GM21619 (cell line): Measurements from ENCODE around the gene PMVK.

Experiments used
- ATAC-seq: cut with Tn5 transposase; IDR thresholded peaks from one replicate; pipeline ENCODE4 v1.9.1; 2021; ENCODE audit not compliant: unreplicated experiment

Gene PMVK

DNA sequence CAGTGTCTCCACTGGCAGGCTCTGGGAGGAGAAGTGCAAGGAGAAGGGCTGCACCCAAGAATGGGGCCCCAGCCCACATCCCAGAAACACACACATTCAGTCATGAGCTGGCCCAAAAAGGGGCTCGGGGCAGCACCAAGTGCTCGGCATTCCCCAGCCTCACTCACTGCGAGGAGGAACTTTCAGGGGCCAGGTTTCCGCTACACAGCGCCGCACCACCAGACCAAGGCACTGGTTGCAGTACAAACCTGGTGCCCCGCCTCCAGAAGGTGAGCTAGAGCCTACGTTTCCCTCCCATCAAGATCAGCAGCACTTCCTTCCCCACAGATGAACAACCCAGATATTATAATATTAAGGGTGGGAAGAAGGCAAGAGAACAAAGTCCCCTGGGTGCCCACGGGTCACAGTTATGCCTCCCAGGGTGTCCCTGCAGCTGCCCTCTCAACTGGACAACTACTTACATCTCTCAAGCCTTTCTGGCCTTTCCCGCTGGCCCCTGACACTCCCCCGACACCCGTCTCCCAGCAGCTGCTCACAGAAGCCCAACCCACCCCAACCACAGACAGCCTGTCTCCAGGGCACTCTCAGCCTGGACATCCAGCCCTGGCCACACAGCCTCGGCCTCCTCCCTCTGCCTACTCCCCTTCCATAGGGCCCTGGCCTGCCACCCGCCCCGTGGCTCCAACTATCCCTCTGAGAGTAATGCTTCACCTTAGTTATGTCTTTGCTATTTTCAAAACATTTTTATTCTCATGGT lies 15.6 kb upstream of the PMVK start:
- ATAC-seq, result no peak

DNA sequence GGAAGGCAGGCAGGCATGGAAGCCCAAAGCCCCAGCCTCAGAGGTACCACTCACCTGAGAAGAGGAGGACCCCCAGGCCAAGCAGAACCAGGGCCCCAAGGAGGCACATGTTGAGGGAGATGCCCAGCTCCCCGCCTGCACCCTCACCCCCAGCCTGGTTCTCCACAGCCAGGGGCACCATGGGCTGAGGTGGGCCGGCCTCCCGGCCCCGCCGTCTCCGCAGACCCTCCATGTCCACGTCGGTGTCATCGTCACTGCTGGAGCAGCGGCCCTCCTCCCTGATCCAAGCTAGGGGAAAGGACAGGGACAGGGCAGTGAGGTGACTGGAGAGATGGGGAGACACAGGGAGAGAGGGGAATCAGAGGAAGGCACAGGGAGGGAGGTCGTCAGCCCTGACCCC lies 11.6 kb upstream of the PMVK start:
- no peak for ATAC-seq

DNA sequence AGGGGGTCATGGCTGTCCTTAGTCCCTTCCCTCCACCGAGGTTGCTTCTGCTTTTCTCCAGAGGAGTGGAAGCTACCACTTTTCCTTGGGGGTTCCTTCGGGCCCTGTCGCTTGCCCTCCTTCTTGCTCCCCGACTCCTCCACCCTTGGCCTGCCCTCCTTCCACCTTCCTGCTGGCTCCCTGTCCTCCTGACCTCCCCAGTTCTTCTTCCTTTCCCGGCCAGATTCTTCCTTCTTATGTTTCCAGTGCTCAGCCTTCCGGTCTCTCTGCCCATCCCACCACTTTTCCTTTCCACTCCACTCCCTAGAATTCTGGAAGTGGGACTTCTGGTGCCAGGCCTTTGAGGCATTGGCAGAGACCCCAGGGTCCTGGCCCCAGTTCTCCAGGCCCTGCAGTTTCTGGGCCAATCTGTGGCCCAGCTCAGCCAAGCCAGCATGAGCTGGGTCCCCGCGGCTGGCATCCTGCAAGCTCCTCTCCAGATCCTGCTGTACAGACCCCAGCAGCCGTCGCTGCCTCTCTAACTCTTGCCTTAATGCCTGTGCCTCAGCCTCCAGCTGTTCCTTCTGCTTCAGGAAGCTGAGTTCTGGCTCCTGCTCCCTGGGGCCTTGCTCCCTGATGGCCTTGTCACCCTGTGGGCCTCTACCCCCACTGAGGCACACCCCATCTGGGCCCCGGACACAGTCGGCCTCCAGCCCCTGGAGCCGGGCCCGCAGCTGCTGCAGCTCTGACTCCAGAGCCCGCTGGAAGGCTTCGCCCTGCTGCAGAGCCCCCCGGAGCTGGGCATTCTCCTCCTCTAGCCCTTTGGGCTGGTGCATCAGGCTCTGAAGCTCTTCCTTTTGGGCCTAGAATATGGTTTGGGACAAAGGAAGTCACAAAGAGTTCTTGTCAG lies 9.7 kb upstream of the PMVK start:
- no peak for ATAC-seq

DNA sequence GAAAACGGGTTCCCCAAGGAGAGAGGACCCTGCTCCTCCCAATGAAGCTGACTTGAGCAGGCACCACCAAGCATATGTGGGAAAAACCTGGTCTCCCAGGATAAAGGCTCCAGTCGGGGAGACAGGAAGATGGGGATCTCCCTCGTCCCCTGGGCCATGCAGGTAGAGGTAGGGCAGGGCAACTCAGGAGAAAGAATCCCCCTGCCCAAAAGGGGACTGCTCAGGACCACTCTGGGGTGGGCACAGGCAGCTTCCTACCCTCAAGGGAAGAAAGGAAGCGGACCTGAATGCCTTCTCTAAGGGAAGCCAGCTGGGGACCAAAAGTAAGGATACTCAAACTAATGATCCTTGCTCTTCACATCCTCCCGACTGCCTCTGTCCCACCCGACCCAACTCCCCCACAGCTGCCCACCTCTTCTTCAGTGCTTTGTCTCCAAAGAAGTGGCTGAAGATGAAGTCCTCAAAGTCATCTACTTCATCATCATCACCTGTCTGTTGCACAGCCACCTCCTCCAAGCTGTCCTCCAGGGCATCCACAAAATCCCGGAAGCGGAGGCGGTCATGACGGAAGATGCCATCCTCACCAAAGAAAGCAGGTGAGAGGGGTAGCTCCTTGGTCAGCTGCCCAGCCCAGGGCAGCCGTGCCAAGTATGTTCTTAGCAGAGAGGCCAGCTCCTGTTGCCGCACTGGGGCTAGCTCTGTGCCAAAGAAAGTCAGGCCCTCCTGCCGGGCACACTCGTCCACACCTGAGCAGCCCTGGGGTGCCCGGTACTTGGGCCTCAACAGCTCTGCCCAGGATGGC lies 8.8 kb upstream of the PMVK start:
- no peak for ATAC-seq

DNA sequence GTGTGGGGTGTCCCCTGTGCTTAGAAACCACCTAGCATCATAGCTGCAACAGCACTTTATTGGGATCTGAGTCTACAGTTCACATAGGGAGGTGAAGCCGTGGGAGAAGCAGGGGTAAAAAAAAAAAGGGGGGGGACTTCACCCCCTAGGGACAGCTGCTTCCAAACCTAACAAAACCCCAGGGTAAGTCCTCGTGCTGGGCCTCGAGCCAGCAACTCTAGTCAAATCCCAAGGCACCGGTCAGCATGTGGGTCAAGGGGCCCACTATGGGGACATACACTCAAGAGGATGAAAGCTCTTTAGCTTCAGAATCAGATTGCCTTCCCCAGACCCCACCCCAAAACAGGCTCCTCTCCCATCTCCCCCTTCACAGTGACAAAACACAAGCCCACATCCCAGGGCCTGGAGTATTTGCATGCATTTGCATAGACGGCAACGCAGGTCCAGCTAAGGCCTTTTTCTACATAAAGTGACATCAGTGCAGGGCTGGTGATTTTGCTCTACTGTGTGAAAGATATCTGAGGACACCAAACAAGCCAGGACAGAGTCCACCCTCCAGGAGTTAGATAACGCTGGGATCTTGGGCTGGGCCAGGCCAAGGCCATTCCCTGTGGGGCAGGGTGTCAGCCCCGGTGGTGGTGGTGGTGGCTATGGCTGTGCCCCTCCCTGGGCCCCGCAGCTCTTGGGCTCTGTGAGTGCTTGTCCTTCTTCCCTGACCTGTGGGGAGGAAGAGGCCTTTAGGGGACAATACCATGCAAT lies 8.1 kb upstream of the PMVK start:
- no peak for ATAC-seq

DNA sequence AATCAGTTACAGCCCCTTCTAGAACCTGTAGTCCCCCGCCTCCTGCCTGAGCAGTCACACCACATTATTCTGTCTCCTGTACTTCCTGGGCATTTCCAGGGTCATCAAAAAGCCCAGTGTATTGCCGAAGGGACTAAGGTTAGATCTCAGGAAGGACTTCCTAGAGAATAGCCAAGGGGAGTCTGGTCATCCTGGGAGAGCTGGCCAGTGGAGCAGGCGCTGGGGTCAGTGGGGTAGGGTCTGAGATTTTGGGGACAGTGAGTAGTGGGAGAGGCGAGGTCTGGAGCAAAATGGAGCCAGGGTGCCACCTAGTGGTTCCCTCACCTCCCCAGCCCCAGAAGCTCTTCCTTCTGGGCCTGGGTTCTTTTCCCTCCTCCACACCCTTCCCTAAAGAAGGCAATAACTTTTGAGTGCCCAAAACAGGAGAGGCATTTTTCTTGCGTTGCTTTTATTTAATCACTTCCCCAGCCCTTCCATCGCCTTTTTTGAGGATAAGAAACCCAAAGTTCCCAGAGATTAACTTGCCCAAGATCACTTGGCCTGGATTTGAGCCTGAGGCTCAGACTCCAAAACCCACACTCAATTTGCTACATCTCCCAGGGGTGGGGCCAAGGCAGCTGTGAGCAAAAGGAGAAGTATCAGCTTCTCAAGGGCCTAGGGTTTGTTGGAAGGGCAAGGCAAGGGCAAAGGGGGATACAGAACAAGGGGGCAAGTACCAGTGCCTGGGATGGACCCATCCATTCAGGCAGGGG lies 7.3 kb upstream of the PMVK start:
- no peak for ATAC-seq

DNA sequence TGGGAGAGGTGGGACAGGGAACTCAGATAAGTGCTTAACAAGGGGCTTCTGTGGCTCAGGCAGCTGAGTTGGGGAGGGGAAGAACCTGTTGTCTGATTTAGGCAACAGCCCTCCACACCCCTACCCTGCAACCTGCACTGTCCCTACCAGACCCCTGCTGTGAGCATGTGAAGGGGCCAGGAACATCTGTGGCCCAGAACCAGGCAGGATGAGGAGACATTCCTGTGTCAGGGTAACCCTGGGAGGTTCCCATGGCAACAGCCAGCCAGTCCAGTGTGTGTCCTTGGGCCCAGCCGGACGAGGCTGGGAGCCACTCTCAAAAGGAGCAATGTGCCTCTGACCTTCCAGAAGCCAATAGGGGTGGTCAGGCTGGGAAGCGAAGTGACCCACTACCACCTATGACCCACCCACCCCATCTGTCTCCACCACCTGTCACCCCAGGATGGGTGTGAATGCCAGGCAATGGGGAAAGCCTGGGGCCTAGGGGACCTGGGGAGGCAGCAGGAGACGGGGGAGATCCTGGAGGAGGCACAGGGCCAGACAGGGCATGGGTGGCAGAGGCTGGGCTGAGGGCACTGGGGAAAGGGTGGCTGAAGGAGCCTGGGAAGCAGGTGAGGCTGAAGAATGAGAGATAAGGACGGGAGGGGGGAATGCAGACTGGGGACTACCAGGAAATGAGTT lies 5.0 kb upstream of the PMVK start:
- no peak for ATAC-seq

DNA sequence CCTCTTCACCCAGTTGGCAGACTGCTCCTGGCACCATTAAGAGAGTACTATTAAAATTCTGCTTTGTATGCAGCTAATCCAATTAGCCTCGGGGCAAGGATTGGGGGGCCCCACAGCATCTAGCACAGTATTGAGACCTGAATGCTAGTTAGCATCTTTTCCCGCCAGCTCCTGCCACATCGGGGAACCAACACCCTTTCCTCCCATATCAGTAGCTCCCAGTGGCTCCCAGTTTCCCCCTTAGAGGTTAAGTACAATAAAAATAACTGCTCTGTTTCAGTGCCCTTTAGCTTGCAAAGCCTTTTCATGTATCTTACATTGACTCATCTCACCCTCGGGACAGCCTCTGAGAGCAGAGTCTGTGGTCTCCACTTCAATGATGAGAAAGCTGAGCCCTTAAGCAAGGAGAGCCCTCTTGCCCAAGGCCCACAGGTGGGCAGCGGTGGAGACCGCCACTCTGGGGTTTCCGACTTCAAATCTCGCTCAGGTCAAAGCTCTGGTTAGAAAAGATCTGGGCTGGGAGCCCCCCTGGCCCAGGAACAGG lies 4.2 kb upstream of the PMVK start:
- ATAC-seq, result no peak

DNA sequence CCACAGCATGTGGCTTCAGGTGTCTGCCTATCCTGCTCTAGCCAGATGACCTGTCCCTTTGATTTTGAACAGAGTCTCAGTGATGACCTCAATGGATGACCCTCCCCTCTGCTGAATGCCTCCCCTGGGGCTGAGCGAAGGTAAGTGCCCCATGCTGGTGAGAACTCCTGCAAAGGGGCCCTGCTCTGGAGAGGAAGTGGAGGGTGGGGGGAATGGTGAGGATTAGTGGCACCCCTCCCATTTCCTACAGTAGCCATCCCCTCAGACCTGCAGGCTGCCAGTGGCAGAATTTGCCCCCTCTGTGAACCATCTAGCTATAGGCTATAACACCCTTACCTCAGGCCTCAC lies 3.7 kb upstream of the PMVK start:
- no peak for ATAC-seq

DNA sequence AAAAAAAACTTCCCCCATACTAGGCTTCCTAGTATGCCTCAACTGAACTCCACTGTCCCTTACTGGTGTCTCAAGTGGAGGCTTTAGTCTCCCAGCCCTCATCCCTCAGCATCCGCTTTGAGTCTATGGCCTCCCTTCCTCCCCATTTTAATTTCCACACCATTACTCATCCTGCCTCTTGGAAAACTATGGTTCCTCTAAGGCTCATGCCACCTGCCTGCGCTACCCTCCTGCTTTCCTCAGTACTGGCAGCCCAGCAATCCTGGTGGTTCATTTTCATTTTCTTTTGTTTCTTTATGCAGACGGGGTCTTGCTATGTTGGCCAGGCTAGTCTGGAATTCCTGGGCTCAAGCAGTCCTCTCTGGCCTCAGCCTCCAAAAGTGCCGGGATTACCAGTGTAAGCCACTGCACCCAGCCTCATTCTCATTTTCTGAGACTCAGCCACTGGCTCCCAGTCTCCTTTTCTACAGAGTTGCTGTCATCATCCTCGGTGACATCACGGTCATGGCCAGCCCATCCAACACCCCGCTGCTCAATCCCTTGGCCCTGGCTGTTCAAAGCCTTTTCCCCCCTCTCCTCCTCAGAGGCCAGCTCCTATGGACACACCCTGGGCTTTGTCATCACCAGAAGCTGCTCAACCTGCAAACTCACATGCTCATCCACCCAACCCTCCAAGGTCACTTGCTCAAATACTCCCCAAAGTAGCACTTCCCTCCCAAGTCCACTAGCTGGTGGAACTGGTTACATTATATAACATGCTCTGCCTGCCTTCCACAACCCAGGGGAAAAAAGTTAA lies 2.3 kb upstream of the PMVK start:
- no peak for ATAC-seq

DNA sequence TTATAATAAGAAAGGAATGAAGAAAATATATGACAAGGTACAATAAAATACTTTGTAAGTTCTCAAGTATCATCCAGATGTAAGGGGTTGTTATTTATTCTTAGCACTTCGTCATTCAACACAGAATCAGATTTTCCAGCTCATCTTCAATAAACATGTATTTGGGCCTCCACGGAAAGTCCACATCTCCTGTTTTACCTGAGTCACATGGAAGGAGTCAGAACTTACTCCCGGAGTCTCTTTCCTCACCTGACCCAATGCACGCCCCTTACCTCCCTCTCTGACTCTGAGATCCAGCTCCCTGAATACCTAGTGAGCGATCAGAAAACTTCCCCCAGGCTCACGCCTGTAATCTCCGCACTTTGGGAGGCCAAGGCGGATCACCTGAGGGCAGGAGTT lies 1.5 kb upstream of the PMVK start:
- ATAC-seq, result no peak

DNA sequence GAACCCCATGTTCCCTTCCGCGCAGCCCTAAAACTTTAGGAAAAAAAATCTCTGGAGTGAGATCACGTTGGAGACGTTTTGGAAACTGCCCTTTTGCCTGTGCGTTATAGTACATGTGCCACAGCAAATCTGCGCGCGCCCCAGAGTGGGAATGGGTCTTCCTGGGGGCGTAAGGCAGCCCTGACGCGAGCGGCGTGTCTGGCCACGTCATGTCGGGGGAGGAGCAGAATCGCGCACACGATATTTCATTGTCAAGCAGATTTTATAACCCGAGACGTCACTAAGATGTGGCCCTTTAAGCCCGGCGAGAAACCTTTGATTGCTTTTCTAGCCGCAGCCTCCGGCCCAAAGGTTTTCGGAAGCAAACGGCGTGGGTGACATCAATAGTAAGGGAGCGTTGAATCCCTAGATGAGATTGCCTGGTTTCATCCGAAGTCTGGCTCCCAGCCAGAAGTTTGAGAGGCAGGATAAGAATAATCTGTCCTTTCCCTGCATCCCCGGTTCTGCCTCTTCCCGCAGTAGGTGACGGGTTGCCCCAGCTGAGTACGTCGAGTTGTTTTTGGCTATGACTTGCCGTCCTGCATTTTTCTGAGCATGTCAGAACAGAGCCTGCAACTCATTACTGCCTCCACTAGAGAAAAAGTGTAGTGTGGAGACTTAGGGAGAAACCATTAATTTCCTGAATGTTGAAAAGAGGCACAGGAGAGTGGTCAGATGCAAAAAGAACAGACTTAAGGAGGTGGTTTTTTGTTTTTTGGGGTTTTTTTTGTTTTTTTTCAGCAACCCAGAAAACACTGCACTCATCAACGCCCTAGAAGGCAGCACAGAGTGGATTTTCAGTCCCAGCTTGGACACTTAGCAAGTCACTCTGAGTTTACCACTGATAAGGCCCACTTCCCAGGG lies 817 bp upstream of the PMVK start:
- peak; percentile 42 for ATAC-seq

DNA sequence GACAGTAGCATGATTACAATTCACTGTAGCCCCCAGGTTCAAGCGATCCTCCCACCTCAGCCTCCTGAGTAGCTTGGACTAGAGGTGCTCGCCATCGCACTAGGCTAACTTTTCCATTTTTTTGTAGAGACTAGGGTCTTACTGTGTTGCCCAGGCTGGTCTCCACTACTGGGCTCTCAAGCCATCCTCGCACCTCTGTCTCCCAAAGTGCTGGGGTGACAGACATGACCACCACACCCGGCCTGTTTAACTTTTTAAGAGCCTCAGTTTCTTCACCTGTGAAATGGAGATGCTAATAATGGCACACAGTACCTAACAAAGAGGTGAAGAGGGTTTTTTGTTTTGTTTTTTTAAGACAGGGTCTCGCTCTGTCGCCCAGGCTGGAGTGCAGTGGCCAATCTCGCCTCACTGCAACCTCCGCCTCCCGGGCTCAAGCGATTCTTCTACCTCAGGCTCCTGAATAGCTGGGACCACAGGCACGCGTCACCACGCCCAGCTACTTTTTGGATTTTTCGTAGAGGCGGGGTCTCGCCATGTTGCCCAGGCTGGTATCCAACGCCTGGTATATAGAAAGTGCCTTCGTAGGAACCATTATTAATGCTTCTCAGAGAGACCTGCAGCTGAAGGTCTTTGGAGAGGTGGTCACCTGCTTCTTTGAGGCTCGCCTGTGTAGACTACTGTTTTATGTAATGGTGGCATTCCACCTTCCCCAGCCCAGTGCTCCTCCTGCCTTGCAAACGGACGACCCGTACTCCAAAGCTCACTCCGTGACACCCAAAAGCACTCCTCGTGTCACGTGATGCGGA lies 567 bp downstream of the PMVK start:
- no peak for ATAC-seq

DNA sequence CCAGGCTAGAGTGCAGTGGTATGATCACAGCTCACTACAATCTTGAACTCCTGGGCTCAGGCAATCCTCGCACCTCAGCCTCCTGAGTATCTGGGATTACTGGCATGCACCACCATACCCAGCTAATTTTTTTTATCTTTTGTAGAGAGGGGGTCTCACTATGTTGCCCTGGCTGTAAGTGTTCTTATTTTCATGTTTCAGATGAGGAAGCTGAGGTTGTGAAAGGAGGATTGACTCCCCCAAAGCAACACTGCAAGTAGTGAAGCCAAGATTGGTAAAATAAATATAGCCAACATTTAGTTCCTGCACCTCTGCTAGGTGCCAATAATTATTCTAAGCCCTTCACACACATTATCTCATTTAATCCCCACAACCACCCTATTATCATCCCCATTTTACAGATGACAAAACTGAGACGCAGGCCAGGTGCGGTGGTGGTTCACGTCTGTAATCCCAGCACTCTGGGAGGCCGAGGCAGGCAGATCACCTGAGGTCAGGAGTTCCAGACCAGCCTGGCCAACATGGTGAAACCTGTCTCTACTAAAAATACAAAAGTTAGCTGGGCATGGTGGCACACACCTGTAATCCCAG lies 2.1 kb downstream of the PMVK start:
- ATAC-seq, result no peak

DNA sequence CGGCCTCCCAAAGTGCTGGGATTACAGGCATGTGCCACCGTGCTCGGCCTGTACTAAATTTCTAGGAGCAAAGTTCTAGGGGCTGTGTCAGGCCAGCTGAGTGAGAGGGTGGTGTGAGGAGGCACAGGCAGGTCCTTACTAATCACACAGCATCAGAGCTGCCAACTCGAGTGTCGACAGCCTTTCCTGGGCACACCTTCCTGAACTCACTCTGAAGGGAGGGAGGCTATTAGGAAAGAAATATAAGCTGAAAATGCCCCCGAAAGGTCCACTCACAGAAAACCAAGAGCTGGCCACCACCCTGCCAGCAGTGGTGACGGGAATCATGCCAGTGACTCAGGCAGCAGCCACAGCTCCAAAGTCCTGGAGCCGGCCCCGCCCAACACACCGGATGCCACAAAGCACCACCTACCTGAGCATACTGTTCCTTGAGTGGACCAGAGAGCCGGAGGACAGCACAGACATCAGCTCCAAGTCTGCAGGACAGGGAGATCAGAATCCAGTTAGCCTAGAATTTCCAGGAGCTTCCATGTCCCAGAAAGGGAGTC lies 4.5 kb downstream of the PMVK start:
- ATAC-seq, result no peak

DNA sequence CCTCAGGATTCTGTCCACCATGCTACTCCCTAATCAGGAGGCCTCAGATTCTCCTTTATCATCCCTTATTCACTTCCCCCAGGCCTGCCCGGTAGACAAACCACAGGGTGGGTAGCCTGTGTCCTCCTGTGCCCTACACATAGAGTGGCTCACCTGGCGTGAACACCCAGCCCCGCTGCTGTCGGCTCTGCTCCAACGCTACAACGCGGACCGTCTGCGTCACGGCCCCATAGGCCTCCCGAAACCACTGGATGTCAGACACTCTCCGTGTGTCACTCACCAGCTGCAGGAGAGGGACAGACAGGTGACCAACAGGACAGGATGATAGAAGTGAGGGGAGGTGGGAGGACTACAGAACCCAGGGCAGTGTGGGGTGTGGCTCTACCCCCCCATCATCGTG lies 10.3 kb downstream of the PMVK start:
- no peak for ATAC-seq
